ENCODE results near the gene HK1. TPM values are rescaled to one million over a fixed set of nuclear protein-coding genes. Genes with fewer than 3 reads are reported as not detected.
"Not testable (repeated sequence)": the region's sequence is repeated elsewhere in the genome, so short reads cannot be mapped to it uniquely, and the experiment has no call there.

HK1 gene
- total RNA-seq, 1 experiment from 2014 or later: 98.8 TPM

DNA sequence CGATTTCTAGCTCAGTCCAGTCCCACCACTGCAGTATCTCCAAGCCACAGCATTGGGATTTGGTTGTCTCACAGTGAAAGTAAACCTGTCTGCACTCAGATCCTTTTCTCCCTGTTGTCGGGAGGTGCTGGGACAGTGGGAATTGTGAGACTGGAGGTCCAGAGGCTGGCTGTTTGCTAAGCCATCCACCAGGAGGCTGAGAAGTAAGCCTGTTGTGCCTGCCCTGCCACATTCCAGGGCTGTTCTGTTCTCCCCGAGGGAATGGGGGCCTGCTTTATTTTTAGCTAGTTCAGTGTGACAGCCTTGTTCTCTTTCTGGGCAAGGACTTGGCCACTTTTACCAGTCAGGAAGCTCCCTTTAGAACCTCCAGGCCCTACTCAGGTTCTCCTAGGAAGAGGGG, 54.9 kb downstream of the HK1 start:
- WGBS (ENCODE audit: extremely low coverage, insufficient read length, low lambda C conversion rate): no CpG with 5 or more reads among the region's 3 CpGs
- Histone ChIP-seq H2AK5ac (ENCODE audit: insufficient read length, low read length) (peak overlapping the region; percentile 2), H2AFZ (ENCODE audit: low read length) (no peak overlapping the region), H3K79me1 (ENCODE audit: insufficient read depth, low read depth, low read length, poor library complexity, severe bottlenecking) (peaks cover 4% of the 10 kb centered on the region), H2BK120ac (ENCODE audit: low read depth, low read length, poor library complexity, severe bottlenecking) (no peak overlapping the region), H3T11ph (ENCODE audit: low read length) (no peak overlapping the region), H3K23ac (ENCODE audit: insufficient read length, low read depth, low read length) (no peak overlapping the region), H2BK5ac (ENCODE audit: insufficient read length, low read length) (no peak overlapping the region), H3K27me3 (ENCODE audit: insufficient read depth, low read length) (no peaks in the 10 kb centered on the region), H4K8ac (replicated peaks; ENCODE audit: insufficient read length, low read depth, low read length) (no peak overlapping the region), H3K9me3 (ENCODE audit: control insufficient read depth, low read depth, low read length) (no peaks in the 10 kb centered on the region), H4K20me1 (ENCODE audit: control insufficient read depth, insufficient read depth, insufficient read length) (no peaks in the 10 kb centered on the region), H3K23me2 (ENCODE audit: insufficient read length, low read depth, low read length, poor library complexity, severe bottlenecking) (no peaks in the 10 kb centered on the region), H2BK15ac (ENCODE audit: low read depth, low read length) (no peak overlapping the region), H3K27ac (ENCODE audit: insufficient read length, low read depth, low read length) (peak overlapping the region; percentile 42), H4K5ac (ENCODE audit: insufficient read length, low read depth, low read length) (no peak overlapping the region), H3K79me2 (ENCODE audit: insufficient read depth, low read length) (peaks cover 61% of the 10 kb centered on the region), H3K56ac (ENCODE audit: insufficient read length, low read depth, low read length) (no peak overlapping the region), H3K18ac (ENCODE audit: insufficient read length, low read depth, low read length) (no peak overlapping the region), H3K14ac (ENCODE audit: insufficient read depth, low read length) (no peak overlapping the region), H3K4me1 (ENCODE audit: insufficient read depth, low read length) (peaks cover 40% of the 10 kb centered on the region), H4K91ac (ENCODE audit: insufficient read length, low read depth, low read length) (no peak overlapping the region), H3K4ac (ENCODE audit: low read depth, low read length) (no peak overlapping the region; the same call in 1 of the 2 replicates), H3K9ac (ENCODE audit: extremely low read depth, insufficient read length, low read length) (no peak overlapping the region), H2BK12ac (ENCODE audit: insufficient read length, low read depth, low read length) (no peak overlapping the region), H2BK20ac (ENCODE audit: low read depth, low read length, poor library complexity, severe bottlenecking) (no peak overlapping the region), H3K4me2 (ENCODE audit: insufficient read depth, insufficient read length, low read length) (no peak overlapping the region)
- Mint-ChIP-seq H3K4me1 (peaks cover 69 to 80% of the 10 kb centered on the region in 2 experiments), H3K9me3 (no peaks in the 10 kb centered on the region; a peak in 1 of 5 replicates), H3K36me3 (ENCODE audit: insufficient read depth in 1 of 3, low read depth in 3 of 3) (peaks cover 1 to 13% (median 7%) of the 10 kb centered on the region in 3 experiments; a peak in 6 of 7 replicates), H3K4me3 (no peak overlapping the region; a peak in 1 of 5 replicates), H3K27ac (peak overlapping the region; percentile 93 to 97 (median 95)), H3K27me3 (ENCODE audit: low read depth) (no peaks in the 10 kb centered on the region)
- peak; percentile 81 for DNase-seq
- TF ChIP-seq, protein P1, sequence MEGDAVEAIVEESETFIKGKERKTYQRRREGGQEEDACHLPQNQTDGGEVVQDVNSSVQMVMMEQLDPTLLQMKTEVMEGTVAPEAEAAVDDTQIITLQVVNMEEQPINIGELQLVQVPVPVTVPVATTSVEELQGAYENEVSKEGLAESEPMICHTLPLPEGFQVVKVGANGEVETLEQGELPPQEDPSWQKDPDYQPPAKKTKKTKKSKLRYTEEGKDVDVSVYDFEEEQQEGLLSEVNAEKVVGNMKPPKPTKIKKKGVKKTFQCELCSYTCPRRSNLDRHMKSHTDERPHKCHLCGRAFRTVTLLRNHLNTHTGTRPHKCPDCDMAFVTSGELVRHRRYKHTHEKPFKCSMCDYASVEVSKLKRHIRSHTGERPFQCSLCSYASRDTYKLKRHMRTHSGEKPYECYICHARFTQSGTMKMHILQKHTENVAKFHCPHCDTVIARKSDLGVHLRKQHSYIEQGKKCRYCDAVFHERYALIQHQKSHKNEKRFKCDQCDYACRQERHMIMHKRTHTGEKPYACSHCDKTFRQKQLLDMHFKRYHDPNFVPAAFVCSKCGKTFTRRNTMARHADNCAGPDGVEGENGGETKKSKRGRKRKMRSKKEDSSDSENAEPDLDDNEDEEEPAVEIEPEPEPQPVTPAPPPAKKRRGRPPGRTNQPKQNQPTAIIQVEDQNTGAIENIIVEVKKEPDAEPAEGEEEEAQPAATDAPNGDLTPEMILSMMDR (conservative IDR thresholded peaks at IDR 0.05): peak; percentile 66

DNA sequence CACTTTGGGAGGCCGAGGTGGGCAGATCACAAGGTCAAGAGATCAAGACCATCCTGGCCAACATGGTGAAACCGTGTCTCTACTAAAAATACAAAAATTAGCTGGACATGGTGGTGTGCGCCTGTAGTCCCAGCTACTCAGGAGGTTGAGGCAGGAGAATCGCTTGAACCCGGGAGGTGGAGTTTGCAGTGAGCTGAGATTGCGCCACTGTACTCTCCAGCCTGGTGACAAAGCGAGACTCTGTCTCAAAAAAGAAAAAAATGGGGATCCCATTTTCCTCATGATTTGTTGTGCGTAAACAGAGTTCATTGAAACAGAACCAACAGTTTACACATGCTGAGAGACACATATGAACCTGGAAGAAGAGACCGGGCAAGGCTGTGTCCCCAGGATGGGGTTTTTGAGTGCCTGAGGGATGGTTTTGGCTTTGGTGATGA, 55.6 kb downstream of the HK1 start:
- peaks cover 41% of the 10 kb centered on the region for H3K4me1 ChIP-seq (ENCODE audit: insufficient read depth, low read length)
- peak overlapping the region; percentile 97 to 98 (median 98) for H3K27ac Mint-ChIP-seq

More for the DNA sequence above, 55.6 kb downstream of the HK1 start:
- H2AFZ ChIP-seq (ENCODE audit: low read length); H3K23me2 ChIP-seq (ENCODE audit: insufficient read length, low read depth, low read length, poor library complexity, severe bottlenecking); H4K20me1 ChIP-seq (ENCODE audit: control insufficient read depth, insufficient read depth, insufficient read length); H2BK12ac ChIP-seq (ENCODE audit: insufficient read length, low read depth, low read length); H3K9me3 Mint-ChIP-seq; H3K27me3 Mint-ChIP-seq (ENCODE audit: low read depth); H4K8ac ChIP-seq (replicated peaks; ENCODE audit: insufficient read length, low read depth, low read length); H3K79me1 ChIP-seq (ENCODE audit: insufficient read depth, low read depth, low read length, poor library complexity, severe bottlenecking); H4K5ac ChIP-seq (ENCODE audit: insufficient read length, low read depth, low read length); H3K9ac ChIP-seq (ENCODE audit: extremely low read depth, insufficient read length, low read length); H2BK120ac ChIP-seq (ENCODE audit: low read depth, low read length, poor library complexity, severe bottlenecking); H3K27ac ChIP-seq (ENCODE audit: insufficient read length, low read depth, low read length); DNase-seq; H3K4me2 ChIP-seq (ENCODE audit: insufficient read depth, insufficient read length, low read length); H3K27me3 ChIP-seq (ENCODE audit: insufficient read depth, low read length); H2BK5ac ChIP-seq (ENCODE audit: insufficient read length, low read length); H3K56ac ChIP-seq (ENCODE audit: insufficient read length, low read depth, low read length); H2BK15ac ChIP-seq (ENCODE audit: low read depth, low read length); H4K91ac ChIP-seq (ENCODE audit: insufficient read length, low read depth, low read length); H3T11ph ChIP-seq (ENCODE audit: low read length); H2AK5ac ChIP-seq (ENCODE audit: insufficient read length, low read length); H3K14ac ChIP-seq (ENCODE audit: insufficient read depth, low read length); H2BK20ac ChIP-seq (ENCODE audit: low read depth, low read length, poor library complexity, severe bottlenecking); H3K23ac ChIP-seq (ENCODE audit: insufficient read length, low read depth, low read length); H3K9me3 ChIP-seq (ENCODE audit: control insufficient read depth, low read depth, low read length); H3K4ac ChIP-seq (ENCODE audit: low read depth, low read length): not testable (repeated sequence)
- no CpG with 5 or more reads among the region's 9 CpGs for WGBS (ENCODE audit: extremely low coverage, insufficient read length, low lambda C conversion rate)
- peaks cover 5 to 12% (median 7%) of the 10 kb centered on the region in 3 experiments; a peak in 6 of 7 replicates for H3K36me3 Mint-ChIP-seq (ENCODE audit: insufficient read depth in 1 of 3, low read depth in 3 of 3)
- H3K18ac ChIP-seq (ENCODE audit: insufficient read length, low read depth, low read length): peak overlapping the region; percentile 55
- peaks cover 69 to 80% of the 10 kb centered on the region in 2 experiments for H3K4me1 Mint-ChIP-seq
- 0 out of 5 replicates have a peak overlapping the region, but pooled peaks of 1 of the 2 experiments have one; percentile 35 for H3K4me3 Mint-ChIP-seq
- H3K79me2 ChIP-seq (ENCODE audit: insufficient read depth, low read length): peaks cover 64% of the 10 kb centered on the region

Measured in H9 (cell line).